Endometrial microvascular endothelial cells (primary cell): ENCODE measurements around the gene RASGRF2. TPM values are rescaled to one million over a fixed set of nuclear protein-coding genes. Genes with fewer than 3 reads are reported as not detected.

ENCODE experiments used
- in situ Hi-C: cut with HindIII; loops from 2 replicates; pipeline ENCODE4 v1.10.0; 2017; ENCODE audit warnings: low sequenced_read_pairs, low pct_unique_long_range_greater_than_20kb; ENCODE audit errors: inconsistent ontology term
- total RNA-seq: library from RNA; depleted of rRNA; stranded (reverse); fragments of >200 nt; gene quantifications from one replicate; pipeline ENCODE4 v1.2.3, GENCODE V29; 2015; ENCODE audit errors: inconsistent ontology term

The RASGRF2 gene
- total RNA-seq, 1 donor from 2014 or later = 12.5 TPM

DNA sequence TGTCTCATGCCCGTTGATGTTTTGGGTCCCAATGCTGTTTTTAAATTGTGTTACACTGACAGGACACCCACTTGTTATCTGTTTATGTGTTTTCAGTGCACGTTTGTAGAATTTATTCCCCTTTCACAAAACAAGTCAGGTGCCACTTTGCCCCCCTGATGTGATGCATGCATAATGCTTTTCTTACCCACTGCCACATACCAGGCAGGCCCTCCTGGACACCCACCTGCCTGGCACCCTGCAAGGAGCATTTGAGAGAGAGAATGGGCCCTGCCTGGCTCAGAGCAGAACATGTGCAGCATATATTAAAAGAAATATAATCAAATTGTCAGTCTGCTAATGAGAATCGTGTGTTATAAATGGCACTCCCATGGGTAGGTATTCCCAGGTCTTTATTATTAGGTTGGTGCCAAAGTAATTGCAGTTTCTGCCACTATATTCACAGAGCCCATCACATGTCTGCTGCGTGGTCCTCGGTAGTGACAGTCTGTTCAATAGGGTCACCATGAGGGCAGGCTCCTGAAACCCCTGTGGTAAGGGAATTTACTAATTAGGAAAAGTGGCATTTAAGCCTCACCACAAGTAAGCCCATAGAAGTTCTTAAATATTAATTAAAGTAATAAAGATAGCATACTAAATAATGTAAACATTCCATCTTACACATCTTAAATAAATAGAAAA lies 220.8 kb downstream of the RASGRF2 start:
- in situ Hi-C loops = no loop called here

DNA sequence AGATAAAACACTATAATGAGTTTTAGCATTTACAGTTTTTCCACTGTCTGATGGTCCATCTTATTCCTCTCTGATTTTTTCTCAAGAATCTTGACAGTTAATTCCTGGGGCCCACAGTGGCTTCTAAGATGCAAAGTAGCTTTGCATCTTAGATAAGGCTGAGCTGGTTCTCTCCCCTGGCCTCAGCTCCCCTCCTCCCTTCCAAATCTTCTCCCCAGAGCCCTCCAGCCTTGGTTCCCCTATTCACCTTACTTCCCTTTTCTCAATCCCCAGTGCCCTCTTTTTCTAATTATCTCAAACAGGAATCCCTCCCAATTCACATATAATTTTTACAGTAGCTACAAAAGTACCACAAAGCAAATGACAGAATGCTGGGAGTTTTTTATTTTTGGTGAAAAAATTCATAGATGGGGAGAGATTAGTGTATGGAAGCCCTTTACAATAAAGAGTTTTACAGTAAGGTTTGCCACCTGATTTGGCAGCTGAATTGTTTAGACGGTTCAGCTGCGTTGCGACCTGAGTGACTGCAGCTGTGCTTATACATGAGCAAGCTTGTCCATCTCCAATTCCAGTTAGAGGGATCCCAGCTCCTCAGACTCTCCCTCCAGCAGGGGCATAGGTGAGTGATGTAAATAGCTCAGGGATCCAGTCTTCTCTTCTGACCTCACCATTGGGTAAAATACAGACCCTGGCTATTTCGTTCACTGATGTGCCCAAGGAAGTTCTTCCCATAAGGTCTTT lies 221.6 kb downstream of the RASGRF2 start:
- in situ Hi-C loops = no loop called here

DNA sequence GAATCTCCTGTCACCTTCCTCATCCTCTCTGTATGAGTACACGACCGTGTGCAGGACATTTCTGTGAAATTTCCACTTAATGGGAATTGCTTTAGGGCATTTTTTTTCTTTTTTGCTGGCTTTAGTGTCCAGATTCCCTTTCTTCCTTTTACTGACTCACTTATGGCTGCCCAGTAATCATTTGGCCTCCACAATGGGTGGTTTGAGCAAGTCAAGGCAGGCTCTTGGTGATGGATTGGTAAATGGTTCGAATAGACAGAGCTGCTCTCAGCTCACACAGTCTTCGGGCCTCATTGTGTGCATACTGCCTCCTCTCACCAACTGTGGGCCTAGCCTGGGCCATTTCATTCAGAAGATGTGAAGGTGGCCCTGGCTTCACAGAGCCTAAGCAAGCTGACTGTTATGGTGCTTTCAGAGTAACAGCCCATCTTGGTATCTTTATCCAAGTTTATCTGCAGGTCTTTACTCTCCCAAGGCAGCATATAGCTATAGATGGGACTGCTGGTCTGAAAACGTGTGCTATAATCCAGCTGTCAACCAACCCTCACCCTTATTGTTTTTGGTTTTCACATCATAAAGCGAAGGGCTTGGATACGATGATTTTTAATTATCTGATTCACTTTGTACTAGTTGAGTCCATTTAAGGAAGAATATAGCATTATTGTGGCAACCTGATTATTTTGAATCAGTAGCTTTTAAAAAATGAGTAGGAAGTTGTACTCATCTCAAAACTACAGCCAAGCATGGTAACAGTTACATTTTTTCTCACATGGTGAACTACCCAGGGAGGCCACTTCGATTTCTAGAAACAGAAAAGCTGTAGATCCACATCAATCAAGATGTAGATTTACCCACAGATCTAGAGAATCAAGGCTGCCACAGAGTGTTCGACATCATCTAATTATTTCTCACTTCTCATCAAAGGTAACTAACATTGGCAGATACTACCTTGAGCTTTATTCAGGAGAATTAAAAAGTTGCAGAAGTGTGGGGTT lies 222.5 kb downstream of the RASGRF2 start:
- in situ Hi-C loops = no loop called here

DNA sequence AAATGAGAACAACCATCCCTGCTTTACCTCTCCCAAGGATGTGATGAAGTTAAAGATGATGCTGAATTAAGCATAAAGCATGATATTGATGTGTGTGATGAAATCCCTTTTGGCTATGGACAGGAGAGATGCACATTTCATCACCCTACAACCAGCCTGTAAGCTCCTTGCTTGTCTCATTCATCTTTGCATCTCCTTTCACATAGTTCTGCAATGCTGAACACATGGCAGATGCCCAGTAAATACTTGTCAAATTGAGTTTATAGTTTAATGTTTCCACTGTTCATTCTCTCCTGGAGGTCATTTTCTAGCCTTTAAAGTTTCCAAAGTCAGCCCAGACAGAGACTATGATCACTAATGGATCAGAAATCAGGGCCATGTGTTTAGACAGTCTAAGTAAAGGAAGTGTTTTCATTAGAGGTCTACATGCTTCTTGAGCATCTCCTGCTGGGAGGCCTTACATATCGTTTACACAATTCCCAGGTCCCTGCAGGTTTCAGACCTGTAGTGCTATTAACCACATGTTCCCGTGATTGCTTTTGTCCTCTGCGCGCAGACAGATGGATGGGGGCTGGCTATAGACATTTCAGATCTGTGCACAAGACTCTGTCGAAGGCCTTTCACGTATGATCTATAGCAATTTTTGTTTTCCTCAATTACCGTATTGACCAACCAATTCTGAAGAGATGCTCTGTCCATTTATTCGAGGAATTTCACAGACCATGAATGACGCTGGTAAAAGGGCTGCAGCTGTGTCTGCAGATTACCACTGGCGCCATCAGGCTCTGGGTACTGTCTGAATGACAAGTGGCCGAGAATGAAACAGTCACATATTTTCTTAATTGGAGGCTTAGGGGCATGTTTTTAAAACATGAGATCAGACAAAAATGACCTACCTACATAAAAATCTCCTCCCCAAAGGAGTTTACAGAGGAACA lies 223.9 kb downstream of the RASGRF2 start:
- in situ Hi-C loops = no loop called here

DNA sequence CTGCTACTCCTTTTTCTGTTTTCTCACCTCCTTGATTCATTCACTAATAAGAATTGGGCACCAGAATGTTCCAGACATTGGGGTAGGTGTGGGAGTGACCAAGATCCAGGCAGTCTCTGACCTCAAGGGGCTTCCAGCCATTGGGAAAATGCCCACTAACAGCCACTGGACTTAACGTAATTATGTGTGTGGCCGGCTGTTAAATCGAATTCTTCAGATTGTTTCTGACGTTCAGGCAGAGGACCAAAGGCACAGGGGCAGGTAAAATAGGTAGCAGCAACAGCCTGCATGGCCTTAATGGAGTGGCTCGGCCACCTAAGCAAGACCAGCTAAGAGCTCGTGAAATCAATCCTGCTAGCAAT lies 224.6 kb downstream of the RASGRF2 start:
- in situ Hi-C loops = no loop called here

DNA sequence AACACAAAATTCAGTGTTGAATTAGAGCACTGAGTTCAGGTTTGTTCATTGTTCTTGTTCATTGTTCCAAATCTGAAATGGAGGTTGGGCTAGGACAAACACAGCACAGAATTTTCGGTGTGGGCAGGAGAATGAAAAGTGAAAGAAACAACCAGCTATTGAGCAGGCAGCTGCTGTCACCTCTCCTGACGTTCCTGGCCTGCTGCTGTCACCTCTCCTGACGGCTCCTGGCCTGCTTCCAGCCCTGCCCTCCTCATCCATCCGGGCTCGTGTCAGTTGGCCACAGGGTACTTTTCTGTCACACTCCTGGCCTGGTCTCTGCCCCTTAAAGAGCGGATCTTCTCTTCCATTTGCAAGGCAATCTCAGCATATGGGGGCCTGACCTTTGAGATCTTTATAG lies 227.7 kb downstream of the RASGRF2 start:
- in situ Hi-C loops = no loop called here

DNA sequence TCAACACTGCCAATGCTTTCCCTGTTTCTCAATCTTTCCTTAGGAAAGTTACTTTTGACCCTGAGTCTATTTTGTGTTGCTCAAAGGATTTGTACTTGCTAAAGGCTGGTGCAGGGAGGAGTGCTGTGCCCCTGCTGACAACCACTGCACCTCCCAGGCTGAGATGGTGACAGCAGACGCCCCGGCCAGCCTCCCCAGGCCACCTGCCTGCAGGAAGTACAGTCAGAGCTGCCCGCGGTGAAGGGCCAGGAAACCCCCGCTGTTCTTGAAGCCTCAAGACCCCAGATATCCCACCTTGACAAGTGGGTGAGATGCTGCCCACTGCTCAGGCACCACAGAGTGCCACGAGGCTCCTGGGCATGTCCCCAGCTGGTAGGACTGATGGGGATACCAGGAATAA lies 228.8 kb downstream of the RASGRF2 start:
- in situ Hi-C loops = no loop called here

DNA sequence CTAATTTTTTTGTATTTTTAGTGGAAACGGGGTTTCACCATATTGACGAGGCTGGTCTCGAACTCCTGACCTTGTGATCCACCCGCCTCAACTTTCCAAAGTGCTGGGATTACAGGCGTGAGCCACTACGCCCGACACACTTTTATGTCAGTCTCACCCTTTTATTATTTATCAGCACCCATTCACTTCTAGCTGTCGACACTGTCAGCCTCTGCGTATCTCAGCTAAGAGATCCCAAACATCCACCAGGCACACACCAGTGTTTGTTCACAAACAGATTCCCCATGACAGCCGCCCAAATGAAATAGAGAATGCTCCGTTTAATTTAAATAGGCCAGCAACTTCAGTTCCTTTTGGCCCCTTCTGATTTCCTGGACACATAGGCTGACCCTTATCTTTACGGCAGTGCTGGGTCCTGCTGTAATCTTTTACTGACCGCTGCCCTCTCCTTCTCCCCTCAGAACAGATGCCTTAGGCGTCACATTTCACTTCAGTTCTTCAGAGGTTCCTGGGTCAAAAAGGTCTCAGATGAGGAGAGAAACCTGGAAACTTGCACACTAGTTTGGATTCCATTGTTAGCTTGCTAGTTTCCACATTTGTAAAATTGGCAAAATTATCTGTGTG lies 229.8 kb downstream of the RASGRF2 start:
- in situ Hi-C loops = no loop called here

DNA sequence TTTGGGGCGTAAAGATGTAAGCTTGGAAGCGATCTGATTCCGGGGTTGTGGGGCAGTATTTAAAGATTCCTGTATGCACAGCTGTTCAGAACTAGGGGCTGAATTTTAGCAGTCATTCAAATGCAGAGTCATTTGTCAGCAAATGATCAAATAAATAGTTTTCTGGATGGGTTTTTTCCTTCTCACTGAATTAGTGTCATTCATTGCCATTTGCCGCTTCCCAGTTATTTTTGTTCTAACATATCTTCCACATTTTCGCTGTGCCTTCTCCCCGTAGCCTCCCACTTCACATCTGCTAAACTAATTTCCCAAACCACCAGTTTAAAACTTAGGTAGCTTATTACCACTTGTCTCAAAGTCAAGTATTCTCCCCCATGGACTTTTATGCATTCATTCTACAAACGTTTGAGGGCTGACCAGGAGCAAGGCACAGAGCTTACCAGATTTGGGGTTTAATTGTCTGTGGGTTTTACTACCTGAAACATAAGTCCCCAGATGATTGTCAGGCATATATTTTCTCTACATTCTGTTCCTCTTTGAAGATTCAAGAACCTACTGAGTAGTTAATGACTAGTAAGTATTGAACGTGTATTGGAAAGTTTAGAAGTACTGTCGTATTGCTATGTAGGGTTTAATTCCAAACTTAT lies 231.7 kb downstream of the RASGRF2 start:
- in situ Hi-C loops = no loop called here

DNA sequence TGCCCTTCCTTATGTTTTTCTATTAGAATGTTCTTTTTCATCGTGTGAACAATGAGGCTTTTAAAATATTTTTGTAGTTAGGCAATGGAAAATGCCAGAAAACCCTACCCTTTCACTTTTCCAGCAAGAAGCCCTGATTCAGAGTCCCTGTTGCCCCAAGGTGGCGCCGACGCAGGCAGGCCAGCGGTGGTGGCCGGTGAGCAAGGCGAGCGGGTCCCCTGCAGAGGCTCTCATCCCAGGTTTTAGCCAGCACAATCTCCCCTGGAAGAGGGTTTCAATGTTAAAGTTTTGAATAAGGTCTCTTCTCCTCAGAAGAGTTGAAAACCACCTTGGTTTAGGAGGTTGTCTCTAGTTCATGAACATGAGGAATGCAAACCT lies 232.2 kb downstream of the RASGRF2 start:
- in situ Hi-C loops = no loop called here

DNA sequence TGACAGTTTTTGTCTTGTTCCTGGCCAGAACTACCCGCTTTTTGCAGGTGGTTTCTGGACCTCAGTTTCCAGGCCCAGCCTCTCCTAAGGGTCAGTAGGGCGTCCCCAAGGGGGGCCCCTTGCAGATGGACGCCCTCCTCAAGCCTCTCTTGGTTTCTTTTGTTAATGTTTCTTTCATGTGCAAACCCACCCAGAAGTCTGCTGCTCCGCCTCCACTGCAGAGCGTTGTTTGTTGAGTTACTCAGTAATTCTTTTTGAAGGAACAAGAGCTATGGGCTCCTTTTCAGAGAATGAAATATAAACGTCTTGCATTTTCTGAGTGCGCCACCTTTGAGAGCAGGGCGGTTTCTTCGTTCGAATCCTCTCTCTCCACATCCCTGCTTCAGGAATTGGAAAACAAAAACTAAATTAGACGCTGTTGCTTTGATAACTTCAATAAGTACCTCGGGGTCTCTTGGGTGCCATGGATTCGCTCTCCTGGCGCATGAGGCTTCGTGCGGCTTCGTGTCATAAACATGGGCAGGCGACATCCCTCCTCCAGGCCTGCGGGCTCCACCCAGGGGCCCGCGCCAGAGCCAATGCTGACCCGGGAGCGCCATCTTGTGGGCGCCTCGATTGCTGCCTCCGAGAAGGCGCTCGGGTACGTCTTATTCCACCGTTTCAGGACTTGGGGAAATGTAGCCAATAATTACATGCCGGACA lies 234.6 kb downstream of the RASGRF2 start:
- in situ Hi-C loops = no loop called here

DNA sequence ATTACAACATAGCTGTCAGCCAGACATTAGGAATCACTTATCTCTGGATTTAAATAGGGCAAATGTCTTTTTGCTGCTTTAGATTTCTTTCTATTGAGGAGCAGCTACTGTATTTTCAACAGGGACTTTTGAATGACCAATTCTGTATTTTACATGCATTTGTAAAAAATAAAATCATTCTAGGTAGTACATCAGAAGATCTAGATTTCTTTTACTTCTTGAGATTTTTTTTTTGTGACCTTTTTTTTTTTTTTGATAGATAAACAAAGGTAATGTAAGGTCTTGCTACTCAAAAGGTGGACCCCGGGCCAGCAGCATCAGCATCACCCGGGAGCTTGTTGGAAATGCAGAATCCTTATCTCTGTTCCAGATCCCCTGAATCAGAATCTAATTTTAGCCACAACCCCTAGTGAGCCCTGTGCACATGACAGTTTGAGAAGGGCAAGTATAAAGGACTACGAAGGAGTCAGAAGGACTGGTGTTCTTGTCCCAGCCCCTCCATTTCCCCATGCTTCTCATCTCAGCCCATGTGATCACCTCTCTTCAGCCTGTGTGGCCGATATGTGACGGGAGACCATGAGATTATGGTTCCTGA lies 235.3 kb downstream of the RASGRF2 start:
- in situ Hi-C loops = no loop called here

DNA sequence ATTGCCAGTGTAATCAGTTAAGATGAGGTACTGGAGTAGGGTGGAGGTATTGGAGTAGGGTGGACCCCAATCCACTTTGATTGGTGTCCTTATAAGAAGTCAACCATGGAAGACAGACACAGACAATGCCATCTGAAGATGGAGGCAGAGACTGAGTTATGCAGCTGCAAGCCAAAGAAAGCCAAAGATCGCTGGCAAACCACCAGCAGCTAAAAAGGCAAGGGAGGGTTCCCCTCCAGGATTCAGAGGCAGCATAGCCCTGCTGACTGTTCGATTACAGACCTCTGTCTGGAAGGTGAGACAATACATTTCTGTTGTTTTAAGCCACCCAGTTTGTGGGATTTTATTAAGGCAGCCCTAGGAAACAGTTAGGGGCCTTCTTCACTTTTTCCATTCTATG lies 242.5 kb downstream of the RASGRF2 start:
- in situ Hi-C loops = no loop called here

DNA sequence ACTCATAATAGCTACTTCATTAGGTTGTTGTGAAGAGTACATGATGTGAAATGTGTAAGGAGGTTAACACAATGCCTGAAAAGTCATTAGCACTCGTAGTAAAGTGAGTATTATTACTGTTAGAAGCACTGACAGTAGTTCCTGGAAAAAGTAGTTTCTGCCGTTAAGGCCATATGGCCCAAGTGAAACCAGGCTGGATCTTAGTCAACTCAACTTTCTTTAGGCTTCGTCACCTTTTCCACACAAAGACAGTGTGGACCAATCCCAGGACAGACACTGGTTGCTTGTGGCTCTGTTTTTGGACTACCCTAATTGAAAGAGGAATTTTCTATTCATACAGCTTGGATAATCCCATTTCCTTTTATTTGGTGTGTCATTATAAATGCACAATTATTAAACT lies 243.6 kb downstream of the RASGRF2 start:
- in situ Hi-C loops = no loop called here

DNA sequence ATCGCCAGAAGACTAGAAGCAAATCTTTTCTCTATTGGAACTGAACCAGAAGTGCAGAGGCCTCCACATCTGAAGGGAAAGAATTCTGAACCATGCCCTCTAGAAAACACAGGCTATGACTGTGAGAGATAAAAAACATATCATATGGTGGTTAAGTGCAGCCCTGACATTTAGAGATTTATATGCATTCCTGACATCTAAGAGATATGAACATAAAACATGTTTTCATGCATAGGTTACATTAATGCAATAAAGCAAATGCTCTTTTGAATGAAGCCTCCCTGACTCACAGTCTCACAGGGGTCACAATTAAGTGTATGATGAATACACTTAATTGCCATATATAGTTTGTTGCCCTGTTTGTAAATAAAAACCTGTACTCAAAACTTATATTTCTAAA lies 244.0 kb downstream of the RASGRF2 start:
- in situ Hi-C loops = no loop called here

DNA sequence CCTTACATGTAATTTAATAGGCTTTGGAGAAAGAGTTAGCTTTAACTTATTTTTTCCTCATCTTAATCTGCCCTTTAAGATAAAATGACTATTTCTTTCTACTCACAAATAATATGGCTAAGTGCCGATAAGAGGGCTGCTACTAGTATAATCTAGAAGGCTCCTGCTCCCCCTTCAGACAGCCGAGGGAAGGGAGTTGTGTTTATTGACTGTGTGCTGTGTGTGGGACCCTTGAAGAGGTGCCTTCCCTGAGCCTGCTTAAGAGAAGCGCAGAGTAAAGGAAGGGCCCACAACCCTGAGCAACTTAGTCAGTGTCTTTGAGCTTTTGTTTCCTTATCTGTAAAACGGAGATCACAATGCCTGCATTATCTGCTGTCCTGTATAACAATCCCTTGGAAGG lies 244.9 kb downstream of the RASGRF2 start:
- in situ Hi-C loops = no loop called here

DNA sequence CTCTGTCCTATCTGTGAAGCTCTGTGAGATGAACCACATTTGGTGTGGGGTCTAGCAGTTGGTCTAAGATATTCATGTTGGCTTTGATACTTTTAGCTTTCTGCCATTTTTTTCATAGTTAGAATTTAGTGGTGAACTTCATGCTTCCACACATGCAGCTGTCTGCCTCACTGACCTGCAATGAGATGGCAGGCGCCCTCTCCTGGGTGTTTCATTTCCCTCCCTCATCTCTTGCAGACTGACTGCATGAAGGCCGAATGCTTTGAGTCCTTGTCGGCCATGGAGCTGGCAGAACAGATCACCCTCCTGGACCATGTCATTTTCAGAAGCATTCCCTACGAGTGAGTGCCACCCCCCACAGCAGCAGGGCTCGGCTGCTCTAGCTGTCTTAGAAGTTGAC lies 246.8 kb downstream of the RASGRF2 start:
- in situ Hi-C loops = no loop called here
